Stomach smooth muscle (tissue), 2 donors: ENCODE results near the gene GOLM1.
A peak's percentile ranks its signal among the peaks of the same experiment; 100 is the strongest.
"Not testable (repeated sequence)": the region's sequence is repeated elsewhere in the genome, so short reads cannot be mapped to it uniquely, and the experiment has no call there.

ENCODE experiments used
- H3K27ac ChIP-seq: one replicate; pipeline ENCODE4 v1.7.0; 2013; ENCODE audit warnings: mild to moderate bottlenecking, low read length, inconsistent platforms
- H3K27me3 ChIP-seq, 2 donors: one replicate each; pipeline ENCODE4 v1.7.0; 2013; ENCODE audit warnings: low read length in 2 of 2; ENCODE audit not compliant: insufficient read depth in 2 of 2, control insufficient read depth in 1 of 2
- H3K36me3 ChIP-seq, 2 donors: one replicate each; pipeline ENCODE4 v1.7.0; 2013; ENCODE audit warnings: low read length in 2 of 2; ENCODE audit not compliant: control insufficient read depth in 2 of 2, insufficient read depth in 2 of 2
- H3K4me1 ChIP-seq: one replicate; pipeline ENCODE4 v1.7.0; 2013; ENCODE audit warnings: low read length; ENCODE audit not compliant: control insufficient read depth, insufficient read depth
- H3K4me3 ChIP-seq, 2 donors: one replicate each; pipeline ENCODE4 v1.7.0; 2013; ENCODE audit warnings: low read length in 2 of 2
- H3K9ac ChIP-seq, 2 donors: one replicate each; pipeline ENCODE4 v1.7.0; 2013; ENCODE audit warnings: low read length in 2 of 2, mild to moderate bottlenecking in 1 of 2
- H3K9me3 ChIP-seq, 2 donors: one replicate each; pipeline ENCODE4 v1.7.0; 2013; ENCODE audit warnings: low read length in 2 of 2; ENCODE audit not compliant: control insufficient read depth in 2 of 2
- donor health status: healthy.
- donor health status: Pancreatic carcinoma.

GOLM1 gene, protein sequence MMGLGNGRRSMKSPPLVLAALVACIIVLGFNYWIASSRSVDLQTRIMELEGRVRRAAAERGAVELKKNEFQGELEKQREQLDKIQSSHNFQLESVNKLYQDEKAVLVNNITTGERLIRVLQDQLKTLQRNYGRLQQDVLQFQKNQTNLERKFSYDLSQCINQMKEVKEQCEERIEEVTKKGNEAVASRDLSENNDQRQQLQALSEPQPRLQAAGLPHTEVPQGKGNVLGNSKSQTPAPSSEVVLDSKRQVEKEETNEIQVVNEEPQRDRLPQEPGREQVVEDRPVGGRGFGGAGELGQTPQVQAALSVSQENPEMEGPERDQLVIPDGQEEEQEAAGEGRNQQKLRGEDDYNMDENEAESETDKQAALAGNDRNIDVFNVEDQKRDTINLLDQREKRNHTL

DNA sequence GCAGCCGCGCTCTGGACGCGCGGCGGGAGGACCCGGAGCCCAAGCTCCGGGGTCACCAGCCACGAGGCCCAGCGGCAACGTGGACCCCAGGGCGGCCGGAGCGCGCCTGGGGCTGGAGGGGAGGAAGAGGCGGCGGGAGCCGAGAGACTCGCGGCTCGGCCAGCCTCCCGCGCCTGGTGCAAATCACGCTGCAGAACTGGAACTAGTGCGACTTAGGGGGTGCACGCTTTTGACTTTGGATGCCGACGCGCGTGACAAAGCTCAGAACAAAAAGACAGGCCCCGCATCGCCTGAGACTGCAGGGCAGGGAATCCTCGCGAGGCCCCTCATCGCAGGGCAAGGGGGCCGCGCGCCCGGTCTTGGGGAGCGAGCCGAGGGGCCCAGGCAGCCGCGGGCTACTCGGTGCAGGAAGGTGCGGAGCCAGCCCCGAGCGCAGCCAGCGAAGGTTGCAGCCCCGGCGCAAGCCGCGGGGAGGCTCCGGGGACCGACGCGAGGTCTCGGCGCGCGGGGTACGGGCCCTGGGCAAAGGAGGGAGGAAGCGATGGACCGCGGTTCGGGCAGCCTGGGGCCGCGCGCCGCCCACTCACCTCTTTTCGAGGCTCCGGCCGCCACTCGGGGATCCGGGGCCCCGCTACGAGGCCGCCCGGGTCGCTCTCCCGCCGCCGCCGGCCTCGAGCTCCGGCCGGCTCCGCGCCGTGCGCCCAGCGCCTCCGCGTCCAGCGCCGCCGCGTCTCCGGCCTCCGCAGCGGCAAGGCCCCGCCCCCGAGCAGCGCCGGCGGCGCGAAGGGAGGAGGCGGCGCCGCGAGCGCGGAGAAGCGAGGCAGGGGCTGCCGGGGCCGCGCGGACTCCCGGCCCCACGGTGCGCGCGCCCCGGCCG lies at the start of gene GOLM1:
GOLM1 (minus strand) TSS at position 735 of the 877 bp plus-strand sequence. CDS start 20,238 bp downstream, outside the sequence.
- H3K9ac ChIP-seq, result peak within 1 kb of the TSS; percentile 72 to 85
- peaks cover 11% of the 10 kb centered on the region for H3K4me1 ChIP-seq
- H3K27me3 ChIP-seq, result no peaks in the 10 kb centered on the region
- peak within 1 kb of the TSS; percentile 80 for H3K4me3 ChIP-seq
- no peaks in the 10 kb centered on the region for H3K9me3 ChIP-seq
- peak within 1 kb of the TSS; percentile 70 for H3K27ac ChIP-seq
- H3K36me3 ChIP-seq, result no peaks in the 10 kb centered on the region

DNA sequence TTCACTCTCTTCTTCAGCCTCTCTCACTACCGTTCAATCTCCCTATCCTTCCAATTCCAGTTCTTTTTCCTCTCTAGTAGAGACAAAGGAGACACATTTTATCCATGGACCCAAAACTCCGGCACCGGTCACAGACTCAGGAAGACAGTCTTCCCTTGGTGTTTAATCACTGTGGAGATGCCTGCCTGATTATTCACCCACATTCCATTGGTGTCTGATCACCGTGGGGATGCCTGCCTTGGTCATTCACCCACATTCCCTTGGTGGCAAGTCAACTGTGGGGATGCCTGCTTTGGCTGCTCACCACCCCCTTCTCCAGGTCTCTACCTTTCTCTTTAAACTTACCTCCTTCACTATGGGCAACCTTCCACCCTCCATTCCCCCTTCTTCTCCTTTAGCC lies 47.3 kb upstream of the GOLM1 start:
- H3K27me3 ChIP-seq, H3K4me1 ChIP-seq, H3K36me3 ChIP-seq, H3K9ac ChIP-seq, H3K4me3 ChIP-seq, H3K9me3 ChIP-seq, H3K27ac ChIP-seq: not testable (repeated sequence)

DNA sequence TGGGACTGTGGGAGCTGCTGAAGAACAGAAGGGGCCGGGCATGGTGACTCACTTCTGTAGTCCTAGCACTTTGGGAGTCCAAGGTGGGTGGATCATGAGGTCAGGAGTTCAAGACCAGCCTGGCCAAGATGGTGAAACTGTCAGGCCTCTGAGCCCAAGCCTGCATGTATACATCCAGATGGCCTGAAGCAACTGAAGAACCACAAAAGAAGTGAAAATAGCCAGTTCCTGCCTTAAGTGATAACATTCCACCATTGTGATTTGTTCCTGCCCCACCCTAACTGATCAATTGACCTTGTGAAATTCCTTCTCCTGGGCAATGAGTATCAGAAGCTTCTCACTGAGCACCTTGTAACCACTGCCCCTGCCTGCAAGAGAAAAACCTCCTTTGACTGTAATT lies 46.6 kb upstream of the GOLM1 start:
- not testable (repeated sequence) for H3K27ac ChIP-seq, H3K9ac ChIP-seq, H3K4me3 ChIP-seq, H3K9me3 ChIP-seq, H3K4me1 ChIP-seq, H3K36me3 ChIP-seq, H3K27me3 ChIP-seq

DNA sequence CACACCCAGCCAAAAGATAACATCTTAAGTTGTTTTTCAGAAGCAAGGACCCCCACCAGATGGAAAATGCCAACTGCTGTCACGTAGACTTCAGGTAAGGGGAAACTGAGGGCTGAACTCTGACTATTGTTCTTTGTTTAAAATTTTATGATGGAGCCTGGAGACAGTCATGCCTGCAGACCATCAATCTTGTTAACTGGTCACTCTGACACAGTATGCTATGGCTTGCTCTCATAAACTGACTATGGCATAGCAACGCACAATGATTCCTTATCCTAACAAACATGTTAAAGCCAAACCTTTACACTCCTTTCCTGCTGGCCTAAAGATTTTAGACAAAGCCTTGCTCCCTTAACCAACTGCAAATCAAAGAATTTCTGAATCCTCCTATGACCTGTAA lies 43.6 kb upstream of the GOLM1 start:
- no peaks in the 10 kb centered on the region for H3K36me3 ChIP-seq
- no peaks in the 10 kb centered on the region for H3K9me3 ChIP-seq
- H3K4me1 ChIP-seq, result no peaks in the 10 kb centered on the region
- H3K4me3 ChIP-seq, result no peak overlapping the region
- H3K27ac ChIP-seq, result no peak overlapping the region
- no peaks in the 10 kb centered on the region for H3K27me3 ChIP-seq
- no peak overlapping the region for H3K9ac ChIP-seq

DNA sequence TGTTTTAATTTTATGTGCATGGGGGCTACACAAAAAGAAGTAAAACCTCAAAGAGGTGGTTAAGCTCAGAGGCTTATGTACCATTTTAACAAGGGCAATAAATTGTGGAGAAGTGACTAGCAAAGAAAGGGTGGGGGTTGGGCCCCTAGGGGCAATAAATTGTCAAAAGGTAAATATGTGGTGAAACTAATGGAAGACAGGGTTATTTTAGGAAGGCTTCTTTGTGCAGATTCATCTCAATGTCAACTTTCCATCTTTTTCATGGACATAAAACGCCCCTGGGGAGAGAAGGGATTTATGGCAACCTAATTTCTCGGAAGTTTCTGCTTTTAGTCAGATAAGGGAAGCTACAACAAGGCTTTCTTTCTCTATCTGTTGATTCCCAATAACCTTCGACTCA lies 42.5 kb upstream of the GOLM1 start:
- H3K4me3 ChIP-seq, result no peak overlapping the region
- no peaks in the 10 kb centered on the region for H3K27me3 ChIP-seq
- H3K9me3 ChIP-seq, result no peaks in the 10 kb centered on the region
- H3K36me3 ChIP-seq, result no peaks in the 10 kb centered on the region
- H3K27ac ChIP-seq, result no peak overlapping the region
- H3K9ac ChIP-seq, result no peak overlapping the region
- H3K4me1 ChIP-seq, result no peaks in the 10 kb centered on the region

DNA sequence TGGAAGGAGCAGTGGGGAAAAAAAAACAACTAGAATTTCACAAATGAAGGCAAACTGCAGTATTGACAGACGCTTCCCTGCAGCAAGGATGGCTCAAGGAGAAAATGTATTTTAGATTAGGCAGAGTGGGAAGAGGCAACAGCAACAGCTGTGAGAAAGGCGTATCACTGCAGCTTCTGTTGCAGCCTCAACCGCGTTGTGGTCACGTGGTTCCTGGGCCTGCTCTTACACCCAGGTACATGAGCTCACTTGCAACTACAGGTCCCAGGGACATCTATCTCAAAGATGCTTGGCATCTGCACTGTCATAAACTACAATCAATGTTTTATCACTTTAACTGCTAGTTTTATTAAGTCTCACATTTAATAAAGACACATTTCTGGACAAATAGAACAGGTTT lies 36.0 kb upstream of the GOLM1 start:
- H3K27ac ChIP-seq, result no peak overlapping the region

GRCh38 chr9:86134361-86134760 lies 35.0 kb upstream of the GOLM1 start:
- H3K27ac ChIP-seq, result no peak overlapping the region
- no peaks in the 10 kb centered on the region for H3K27me3 ChIP-seq
- H3K4me3 ChIP-seq, result no peak overlapping the region
- no peaks in the 10 kb centered on the region for H3K9me3 ChIP-seq
- H3K4me1 ChIP-seq, result peaks cover 2% of the 10 kb centered on the region
- no peaks in the 10 kb centered on the region for H3K36me3 ChIP-seq
- no peak overlapping the region for H3K9ac ChIP-seq

More for the DNA sequence above, 36.0 kb upstream of the GOLM1 start:
- H3K9ac ChIP-seq, result no peak overlapping the region
- no peaks in the 10 kb centered on the region for H3K36me3 ChIP-seq
- H3K27me3 ChIP-seq, result no peaks in the 10 kb centered on the region
- no peak overlapping the region for H3K4me3 ChIP-seq
- peaks cover 2% of the 10 kb centered on the region for H3K4me1 ChIP-seq
- H3K9me3 ChIP-seq, result no peaks in the 10 kb centered on the region

DNA sequence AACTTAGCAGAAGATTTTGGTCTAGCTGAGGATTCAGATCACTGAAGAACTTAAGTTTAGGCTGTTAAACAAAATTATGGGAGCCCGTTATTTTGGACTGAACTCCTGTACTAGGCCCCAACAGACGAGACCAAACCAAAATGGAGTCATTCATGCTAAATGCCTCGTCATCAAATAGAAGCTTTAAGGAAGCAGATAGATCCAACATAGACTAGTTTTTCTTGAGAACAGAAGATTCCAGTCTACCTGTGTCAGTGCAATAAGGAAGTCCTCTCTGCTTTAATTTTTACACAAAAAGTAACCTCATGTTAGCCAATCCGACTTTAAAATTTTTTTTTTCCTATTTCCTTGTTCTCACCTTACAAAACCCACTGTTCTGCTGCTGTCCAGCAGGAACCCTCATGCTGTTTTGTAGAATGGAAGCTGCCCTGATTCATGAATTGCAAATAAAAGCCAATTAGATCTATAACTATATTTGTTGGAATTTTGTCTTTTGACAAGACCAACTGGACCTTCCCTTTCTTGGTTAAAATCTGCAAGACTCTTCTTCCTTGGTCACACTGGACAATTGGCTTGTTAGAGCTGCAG lies 29.0 kb upstream of the GOLM1 start:
- H3K36me3 ChIP-seq, result no peaks in the 10 kb centered on the region
- no peak overlapping the region for H3K9ac ChIP-seq
- H3K27ac ChIP-seq, result no peak overlapping the region
- H3K27me3 ChIP-seq, result no peaks in the 10 kb centered on the region
- peaks cover 12% of the 10 kb centered on the region for H3K4me1 ChIP-seq
- H3K9me3 ChIP-seq, result no peaks in the 10 kb centered on the region
- no peak overlapping the region for H3K4me3 ChIP-seq

DNA sequence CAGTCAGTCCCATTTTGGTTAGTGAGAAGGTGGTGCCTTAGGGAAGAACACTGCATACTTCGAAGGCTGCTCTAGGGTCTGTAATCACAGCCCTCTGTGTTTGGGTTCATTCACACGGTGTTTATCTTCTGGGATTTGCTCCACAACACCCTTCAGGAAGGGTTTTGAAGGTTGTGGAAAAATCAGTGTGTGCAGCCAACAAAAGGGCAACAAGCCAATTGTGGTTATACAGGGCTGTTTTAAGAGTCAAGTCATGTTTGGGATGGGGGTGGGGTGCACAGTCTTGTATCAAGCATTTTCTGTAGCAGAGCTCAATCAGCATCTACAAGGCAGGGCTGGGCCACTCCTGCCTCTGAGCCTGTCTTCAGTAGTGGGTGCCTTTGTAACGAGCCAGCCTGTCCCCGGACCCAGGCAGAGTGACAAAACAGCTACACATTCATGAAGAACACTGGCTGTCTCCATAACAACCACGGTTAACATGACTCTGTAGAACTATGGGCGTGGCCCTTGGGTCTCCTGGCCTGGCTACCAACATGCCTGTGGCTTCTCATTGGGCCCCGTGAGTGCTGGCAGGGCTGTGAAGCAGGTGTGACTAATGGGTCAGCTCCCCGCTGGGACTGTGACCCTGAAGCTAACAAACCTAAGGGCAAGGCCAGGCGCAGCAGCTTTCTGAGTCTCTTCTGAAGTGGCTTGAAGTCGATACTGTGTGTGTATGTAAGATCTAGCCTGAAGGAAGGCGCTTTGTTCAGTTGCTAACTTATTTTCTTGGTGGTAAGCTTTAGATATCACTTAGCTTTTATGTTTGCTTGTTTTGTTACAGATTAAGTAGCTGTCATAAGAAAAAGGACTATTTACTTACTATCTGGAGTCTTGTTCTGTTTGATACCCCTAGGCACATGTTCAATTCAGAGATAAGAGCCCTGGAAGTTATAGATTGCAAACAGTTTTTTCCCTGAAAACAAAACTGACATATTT lies 27.9 kb upstream of the GOLM1 start:
- Histone ChIP-seq H3K27ac (no peak overlapping the region), H3K36me3 (no peaks in the 10 kb centered on the region), H3K4me3 (no peak overlapping the region), H3K9me3 (no peaks in the 10 kb centered on the region), H3K9ac (no peak overlapping the region), H3K27me3 (no peaks in the 10 kb centered on the region), H3K4me1 (peaks cover 10% of the 10 kb centered on the region)

GRCh38 chr9:86122311-86122710 lies 23.0 kb upstream of the GOLM1 start:
- no peak overlapping the region for H3K27ac ChIP-seq

More at GRCh38 chr9:86122311-86122710, 23.0 kb upstream of the GOLM1 start:
- peaks cover 8% of the 10 kb centered on the region for H3K4me1 ChIP-seq
- H3K4me3 ChIP-seq, result no peak overlapping the region
- no peaks in the 10 kb centered on the region for H3K27me3 ChIP-seq
- no peak overlapping the region for H3K9ac ChIP-seq
- H3K9me3 ChIP-seq, result no peaks in the 10 kb centered on the region
- H3K36me3 ChIP-seq, result no peaks in the 10 kb centered on the region
